ENCODE results near the gene MTFP1.

DNA sequence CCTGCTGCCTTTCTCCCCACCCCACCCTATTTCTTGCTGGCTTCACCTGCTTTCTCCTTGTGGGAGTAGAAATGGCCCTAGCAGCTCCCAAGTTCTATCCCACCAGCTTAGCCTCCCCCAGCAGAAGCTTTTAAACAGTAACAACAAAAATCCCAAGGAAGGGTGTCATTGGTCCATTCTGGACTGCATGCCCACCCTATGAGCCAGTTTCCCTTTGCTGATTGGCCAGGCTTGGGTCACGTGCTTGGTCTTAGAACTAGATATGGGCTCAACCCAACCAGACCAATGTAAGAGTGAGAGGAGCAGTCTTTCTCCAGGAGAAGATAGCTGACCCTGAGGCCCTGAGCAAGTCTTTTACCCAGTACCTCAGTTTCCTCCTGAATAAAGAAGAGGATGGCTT, 2.3 kb downstream of the MTFP1 start:
- TF ChIP-seq POLR2AphosphoS5 (IDR thresholded peaks at IDR 0.05), result no peak
- TF ChIP-seq, protein P1, sequence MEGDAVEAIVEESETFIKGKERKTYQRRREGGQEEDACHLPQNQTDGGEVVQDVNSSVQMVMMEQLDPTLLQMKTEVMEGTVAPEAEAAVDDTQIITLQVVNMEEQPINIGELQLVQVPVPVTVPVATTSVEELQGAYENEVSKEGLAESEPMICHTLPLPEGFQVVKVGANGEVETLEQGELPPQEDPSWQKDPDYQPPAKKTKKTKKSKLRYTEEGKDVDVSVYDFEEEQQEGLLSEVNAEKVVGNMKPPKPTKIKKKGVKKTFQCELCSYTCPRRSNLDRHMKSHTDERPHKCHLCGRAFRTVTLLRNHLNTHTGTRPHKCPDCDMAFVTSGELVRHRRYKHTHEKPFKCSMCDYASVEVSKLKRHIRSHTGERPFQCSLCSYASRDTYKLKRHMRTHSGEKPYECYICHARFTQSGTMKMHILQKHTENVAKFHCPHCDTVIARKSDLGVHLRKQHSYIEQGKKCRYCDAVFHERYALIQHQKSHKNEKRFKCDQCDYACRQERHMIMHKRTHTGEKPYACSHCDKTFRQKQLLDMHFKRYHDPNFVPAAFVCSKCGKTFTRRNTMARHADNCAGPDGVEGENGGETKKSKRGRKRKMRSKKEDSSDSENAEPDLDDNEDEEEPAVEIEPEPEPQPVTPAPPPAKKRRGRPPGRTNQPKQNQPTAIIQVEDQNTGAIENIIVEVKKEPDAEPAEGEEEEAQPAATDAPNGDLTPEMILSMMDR (IDR thresholded peaks at IDR 0.05), result no peak
- no peak for TF ChIP-seq POLR2A (IDR thresholded peaks at IDR 0.05)
